ENCODE measurements around the gene CSNK1D.

The CSNK1D gene

GRCh38 chr17:82310877-82311276 lies 37.4 kb upstream of the CSNK1D start:
- DNase-seq (ENCODE audit: low read depth): no peak

DNA sequence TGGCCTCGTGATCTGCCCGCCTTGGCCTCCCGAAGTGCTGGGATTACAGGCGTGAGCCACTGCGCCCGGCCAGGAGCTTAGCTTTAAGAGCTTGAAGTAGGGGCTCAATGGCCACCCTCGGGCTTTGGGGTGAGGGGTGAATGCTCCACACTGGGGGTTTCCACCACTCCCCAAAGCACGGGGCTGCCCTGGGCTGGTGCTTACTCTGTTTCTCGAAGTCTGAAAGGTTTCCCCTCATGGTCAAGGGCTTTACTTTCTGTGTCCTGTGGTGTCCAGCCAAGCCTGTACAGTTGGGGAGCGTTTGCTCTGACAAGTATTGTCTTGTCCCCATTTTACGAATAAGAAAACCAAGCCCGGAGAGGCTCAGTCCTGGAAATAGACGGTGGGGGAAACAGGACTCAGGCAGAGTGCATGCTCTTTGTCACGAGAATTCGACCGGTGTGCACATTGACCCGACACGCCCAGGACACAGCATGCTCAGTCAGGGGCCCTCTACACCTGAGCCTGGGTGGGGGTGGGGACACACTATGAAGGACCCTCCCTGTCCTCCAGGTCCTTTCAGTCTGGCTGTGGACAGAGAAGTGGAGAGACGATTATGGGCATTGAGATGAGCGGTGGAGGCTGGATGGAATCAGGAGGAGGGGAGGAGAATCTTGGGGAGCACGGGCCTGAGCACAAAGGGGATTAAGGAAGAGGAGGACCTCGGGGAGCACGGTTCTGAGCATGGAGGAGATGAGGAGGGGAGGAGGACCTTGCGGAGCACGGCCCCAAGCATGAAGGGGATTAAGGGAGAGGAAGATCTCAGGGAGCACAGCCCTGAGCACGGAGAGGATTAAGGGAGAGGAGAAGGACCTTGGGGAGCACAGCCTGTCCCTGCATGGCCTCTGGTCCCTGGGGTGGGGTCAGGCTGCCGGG lies 36.4 kb upstream of the CSNK1D start:
- no peak for DNase-seq (ENCODE audit: low read depth)

DNA sequence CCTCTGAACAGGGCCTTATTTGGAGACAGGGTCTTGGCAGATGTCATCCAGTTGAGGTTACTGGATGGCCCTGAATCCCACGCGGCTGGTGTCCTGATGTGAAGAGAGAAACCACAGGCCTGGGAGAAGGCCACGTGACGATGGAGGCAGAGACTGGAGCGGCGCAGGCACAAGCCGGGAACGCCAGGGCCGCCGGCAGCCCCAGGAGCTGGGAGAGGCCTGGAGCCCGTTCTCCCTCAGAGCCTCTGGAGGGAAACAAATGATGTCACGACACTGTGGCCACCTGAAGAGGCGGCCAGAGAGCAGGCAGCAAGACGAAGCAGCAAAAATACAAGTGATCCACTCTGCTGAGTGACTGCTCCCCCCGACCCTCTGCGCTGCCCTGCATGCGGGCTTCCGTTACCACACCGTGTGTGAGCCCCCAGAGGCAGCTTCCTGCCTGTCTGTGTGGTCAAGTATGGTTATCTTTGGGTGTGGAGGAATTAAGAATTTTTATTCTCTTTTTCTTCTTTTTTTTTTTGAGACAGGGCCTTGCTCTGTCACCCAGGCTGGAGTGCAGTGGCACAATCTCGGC lies 32.3 kb upstream of the CSNK1D start:
- DNase-seq (ENCODE audit: low read depth): no peak

DNA sequence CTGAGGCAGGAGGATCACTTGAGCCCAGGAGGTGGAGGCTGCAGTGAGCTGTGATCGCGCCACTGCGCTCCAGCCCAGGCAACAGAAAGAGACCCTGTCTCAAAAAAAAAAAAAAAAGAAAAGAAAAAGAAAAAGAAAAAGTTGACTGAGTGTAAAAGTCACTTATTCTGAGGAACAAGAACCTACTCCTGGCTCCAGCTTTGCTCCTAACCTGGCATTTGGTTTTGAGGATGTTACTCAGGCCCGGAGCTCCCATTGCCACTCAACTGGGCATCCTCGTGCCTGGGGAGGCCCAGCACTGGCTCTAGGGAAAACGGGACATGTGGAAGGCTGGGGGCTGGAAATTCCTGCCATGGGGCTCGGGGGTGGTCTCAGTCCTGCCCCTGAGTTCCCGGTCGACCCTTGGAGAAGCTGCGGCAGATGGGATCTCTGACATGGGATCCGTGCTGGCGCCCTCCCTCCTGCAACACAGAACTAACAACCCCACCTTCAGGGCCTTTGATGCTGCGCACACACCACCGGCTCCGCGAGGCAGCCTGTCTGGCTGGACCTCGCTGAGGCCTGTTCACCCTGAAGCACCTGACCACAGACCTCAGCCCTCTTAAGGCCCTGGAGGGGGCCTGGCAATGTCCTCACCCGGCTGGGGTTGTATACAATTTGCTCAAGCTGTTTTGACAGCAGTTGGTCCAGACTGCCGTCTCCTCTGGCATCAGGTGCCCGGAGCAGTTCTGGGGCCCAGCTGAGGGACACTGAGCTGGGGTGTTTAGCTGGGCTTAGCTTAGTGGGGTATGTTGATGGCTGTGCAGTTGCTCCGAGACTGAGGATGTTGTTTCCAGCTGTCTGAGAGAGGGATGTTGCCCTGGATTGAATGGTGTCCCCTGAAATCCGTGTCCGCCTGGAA lies 31.6 kb upstream of the CSNK1D start:
- no peak for DNase-seq (ENCODE audit: low read depth)

DNA sequence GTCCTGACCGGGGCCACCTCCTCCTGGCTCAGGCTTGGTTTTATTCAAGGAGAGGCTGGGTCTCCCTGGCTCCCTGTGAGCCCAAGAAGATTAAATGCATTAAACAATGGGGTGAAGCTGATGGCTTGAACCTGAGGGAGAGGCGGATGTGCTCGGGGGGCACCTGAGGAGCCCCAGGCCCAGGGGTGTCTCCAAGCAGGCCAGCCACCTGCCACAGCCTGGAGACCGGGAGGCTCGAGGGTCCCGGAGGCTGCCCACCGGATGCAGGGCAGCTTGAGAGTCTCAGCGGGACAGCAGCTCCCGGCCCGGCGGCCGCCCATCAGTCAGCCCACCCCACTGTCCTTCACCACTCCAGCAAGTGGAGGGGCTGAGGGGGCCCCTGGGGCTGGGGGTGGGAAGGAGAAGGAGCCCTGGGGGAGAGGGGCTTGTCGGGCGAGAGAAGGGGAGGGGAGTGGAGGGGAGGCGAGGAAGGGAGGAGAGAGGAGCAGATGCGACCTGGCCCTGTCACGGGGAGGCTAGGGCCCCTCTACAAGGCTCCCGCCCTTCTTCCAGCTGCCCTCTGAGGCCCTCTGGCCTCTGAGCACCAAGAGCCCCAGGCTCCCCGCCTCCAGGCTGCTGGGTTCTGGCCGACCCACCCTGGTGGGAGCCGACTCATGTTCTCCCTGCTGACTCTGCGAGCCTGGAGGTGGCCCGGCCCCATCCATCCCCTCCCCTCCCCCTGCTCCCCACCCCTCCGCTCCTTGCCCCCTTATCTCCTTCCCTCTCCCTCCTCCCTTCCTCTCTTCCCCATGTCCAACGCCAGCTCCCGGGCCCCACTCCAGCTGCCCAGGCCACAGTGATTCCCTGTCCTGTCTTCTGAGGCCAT lies 30.7 kb upstream of the CSNK1D start:
- no peak for DNase-seq (ENCODE audit: low read depth)

GRCh38 chr17:82302991-82303943 lies 29.8 kb upstream of the CSNK1D start:
- DNase-seq (ENCODE audit: low read depth): no peak

GRCh38 chr17:82302568-82302963 lies 29.1 kb upstream of the CSNK1D start:
- no peak for DNase-seq (ENCODE audit: low read depth)

DNA sequence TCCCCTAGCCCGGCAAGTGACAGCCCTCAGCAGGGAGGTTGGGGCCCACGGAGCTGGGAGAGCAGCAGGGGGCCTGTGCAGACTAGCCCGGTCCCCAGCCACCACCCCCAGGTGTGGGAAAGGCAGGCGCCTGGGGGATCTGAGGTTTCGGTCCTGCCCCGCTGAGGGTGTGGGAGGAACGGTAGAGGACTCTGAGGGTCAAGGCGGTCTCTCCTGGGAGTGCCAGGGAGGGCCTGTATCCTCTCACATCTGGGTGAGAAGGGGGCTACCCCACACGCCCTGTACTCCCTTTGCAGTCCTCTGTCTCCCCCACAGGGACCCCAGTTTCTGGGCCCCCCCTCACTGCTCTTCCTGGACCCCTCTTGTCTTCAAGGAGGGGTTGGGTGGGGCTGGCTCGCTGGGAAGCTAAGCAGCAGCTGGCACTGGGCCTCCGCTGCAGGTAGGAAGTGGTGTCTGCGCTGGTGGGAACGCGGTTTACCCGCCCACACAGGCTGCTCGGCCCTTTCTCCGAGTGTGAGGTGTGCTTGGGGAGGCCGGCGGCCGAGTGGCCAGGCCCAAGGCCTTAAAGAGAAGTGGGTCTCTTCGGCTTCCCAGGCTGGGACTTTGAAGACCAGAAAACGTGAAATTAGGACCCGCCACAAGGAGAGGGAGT lies 28.5 kb upstream of the CSNK1D start:
- DNase-seq (ENCODE audit: low read depth): no peak

GRCh38 chr17:82301300-82301915 lies 27.9 kb upstream of the CSNK1D start:
- DNase-seq (ENCODE audit: low read depth): no peak

GRCh38 chr17:82300707-82301270 lies 27.3 kb upstream of the CSNK1D start:
- DNase-seq (ENCODE audit: low read depth): peak; percentile 68

- no peak for DNase-seq (ENCODE audit: low read depth)
These were observed 26.7 kb upstream of the CSNK1D start for GRCh38 chr17:82300228-82300627.

DNA sequence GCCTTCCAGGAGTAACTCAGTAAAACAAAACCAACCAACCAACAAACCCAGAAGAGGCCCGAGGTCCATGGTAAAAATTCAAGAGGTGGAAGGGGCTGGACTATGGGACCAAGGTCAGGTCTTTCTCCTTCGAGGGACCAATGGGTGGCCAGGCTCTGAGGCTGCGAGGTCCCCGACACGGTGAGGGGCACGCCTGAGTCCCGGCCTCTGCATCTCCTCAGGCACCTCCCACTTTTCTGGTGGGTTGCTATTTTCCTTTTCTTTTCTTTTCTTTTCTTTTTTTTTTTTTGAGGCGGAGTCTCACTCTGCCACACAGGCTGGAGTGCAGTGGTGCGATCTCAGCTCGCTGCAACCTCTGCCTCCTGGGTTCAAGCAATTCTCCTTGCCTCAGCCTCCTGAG lies 26.0 kb upstream of the CSNK1D start:
- DNase-seq (ENCODE audit: low read depth): no peak

DNA sequence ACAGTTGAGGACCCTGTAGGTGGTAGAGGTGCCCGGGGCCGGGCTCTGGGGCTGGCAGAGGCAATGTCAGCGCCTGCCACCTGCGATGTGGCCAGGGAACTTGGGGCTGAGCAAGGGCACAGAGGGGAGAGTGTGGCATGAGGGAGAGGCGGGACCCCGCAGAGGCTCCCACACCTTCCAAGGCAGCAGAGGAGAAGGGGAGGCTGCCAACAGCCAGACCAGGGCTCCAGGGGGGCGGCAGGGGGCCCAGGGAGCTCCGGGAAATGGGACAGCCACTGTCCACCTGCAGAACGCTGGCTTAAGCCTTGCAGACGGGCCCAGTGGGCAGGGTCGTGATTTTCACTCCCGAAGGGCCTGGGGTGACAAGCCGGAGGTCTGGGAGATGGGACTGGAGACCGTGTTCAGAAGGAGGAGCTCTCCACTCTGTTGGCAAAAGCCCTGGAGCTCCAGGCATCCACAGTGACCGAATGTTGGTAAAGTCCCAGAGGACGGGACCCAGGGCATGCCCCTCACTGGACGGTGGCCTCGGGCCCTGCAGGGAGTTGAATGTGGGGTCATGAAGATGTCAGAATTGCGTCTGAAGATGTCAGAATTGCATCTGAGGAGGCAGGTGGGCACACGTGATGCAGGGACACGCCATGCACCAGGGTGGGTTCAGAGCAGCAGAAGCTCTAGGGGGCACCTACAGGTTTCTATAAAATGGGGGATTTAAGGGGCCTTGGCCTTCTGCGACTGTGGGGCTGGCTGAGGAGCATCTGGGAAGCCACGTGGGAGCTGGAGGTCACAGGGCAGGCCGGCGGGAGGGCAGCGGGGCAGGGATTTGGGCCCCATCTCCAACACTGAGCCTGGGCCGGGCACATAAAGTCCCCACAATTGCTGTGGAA lies 25.3 kb upstream of the CSNK1D start:
- no peak for DNase-seq (ENCODE audit: low read depth)

- DNase-seq (ENCODE audit: low read depth): peak; percentile 94
These were observed 24.4 kb upstream of the CSNK1D start for GRCh38 chr17:82297714-82298537.

DNA sequence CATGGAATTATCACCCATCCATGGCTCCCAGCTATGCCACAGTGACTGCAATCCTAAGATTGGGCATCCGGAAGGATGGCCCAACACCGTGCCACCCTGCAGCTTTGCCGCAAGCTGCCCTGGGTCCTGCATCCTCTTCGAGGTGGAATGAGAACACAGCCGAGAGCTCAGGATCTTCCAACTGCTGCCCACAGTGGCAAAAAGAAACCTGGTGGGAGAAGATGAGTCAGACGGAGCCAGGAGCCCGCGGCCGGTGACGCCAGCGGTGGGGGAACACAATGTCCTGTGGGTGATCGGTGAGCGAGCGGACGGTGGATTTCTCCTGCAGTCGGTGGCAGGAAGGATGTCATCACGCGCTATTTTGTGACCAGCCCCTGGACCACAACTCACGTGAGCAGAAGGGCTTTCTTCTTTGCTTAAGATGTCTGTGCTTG lies 23.8 kb upstream of the CSNK1D start:
- peak; percentile 82 for DNase-seq (ENCODE audit: low read depth)

DNA sequence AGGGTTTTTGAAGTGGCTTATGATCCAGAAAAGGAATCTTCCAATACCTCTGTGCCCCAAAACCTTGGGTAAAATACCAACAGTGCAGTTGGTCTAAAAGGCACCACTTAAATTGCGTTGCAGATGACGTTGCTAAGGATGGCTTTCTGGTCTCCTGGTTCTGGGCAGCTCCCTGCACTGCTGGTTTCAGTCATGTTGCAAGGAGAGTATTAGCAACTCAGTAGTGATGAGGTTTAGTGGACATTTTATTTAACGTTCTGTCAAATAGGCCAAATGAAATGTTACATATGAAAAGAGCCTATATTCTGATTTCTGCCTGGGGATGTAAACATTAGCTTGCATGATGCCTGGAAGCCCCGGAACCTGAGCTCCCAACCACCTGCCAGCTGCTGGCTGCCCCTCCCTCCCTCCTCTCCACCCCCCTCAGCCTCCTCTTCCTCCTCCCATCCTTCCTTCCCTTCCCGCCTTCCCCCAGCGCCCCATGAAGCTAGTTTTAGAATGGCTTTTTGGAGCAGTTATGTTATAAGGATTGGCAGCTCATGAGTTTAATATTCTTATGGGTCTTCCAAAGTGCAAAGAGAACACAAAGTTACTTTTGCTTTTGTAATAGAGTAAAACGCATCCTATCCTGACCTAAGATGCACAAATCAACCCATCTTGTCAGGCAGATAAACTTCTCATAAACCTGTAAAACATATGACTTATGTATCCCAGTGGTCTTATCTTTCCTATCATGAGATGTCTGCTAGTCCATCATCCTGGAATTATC lies 23.2 kb upstream of the CSNK1D start:
- no peak for DNase-seq (ENCODE audit: low read depth)

- no peak for DNase-seq (ENCODE audit: low read depth)
These were observed 21.9 kb upstream of the CSNK1D start for GRCh38 chr17:82295472-82295814.

All from EH (cell line).